MV-4-11 (cell line): ENCODE data around the gene KATNA1.

ENCODE experiments used
- DNase-seq: peaks from one replicate; lab custom pipeline; 2025; lab: John Stamatoyannopoulos, UW

The KATNA1 gene

DNA sequence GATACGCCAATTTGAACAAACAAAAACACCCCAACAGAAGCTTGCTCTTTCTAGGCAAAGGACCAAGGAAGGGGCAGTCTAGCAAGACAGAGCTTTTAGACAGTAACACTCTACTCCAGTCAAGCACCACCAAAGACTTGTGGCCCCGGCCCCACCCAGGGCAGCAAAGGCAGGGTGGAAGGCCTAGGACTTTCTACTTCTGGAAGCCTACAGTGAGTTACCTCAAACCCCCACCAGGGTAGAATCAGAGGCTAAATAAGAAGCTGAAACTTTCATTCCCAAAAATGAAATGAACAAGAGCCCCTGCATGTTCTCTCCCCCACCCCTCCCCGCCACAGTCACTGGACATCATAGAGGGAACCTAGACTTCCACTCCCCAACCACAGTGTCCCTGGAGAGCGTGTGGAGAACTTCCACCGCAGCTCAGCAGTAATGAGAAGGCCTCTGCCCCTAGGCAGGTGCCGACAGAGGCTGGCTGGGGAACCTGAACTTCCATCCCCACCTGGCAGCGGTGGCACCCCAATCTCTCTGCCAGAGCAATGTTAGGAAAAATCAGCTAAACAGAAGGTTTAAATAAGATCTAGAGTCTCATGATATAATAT lies 40.0 kb downstream of the KATNA1 start:
- no peak for DNase-seq

DNA sequence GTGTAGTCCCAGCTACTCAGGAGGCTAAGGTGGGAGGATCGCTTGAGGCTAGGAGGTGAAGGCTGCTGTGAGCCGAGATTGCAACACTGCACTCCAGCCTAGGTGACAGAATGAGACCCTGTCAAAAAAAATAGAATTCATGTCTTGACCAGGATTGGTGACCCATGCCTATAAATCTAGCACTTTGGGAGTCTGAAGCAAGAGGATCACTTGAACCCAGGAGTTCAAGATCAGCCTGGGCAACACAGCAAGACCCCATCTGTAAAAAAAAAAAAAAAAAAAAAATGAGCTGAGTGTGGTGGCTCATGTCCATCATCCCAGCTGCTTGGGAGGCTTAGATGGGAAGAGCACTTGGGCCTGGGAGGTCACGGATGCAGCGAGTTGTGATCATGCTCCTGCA lies 48.0 kb downstream of the KATNA1 start:
- DNase-seq = no peak

DNA sequence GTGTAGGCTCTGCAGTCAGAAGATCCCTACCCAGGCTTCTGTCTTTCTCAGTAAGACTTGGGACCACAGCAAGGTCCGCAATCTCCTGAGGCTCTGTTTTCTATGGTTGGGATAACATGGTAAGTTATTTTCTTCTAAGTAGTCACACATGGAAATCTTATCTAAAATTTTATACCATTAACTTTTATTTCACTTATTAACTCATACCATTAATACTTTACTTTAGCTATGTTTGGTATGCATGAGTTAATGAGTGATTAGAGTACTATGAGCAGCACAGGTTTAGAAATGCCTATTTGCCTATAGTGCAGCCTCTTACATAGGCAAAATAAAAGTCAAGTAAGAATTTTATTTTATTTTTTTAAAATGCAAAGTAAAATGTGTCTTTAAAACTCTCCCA lies 55.1 kb downstream of the KATNA1 start:
- no peak for DNase-seq

DNA sequence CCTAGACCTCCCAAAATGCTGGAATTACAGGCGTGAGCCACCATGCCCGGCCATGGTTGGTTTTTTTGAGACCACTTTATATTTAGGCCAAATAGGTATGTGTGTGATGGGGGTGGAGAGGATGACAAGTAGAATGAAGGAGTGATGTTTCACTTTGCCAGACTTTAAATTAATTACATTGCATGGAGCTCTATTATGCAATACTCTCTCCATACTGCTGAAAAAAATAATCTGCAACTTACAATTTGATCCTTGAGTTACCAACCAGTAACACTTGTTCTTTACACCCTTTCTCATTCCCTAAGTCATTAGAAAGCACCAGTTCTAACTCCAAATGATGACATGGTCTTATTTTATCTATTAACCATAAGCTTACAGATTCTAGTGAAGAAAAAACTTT lies 55.5 kb downstream of the KATNA1 start:
- DNase-seq = no peak

DNA sequence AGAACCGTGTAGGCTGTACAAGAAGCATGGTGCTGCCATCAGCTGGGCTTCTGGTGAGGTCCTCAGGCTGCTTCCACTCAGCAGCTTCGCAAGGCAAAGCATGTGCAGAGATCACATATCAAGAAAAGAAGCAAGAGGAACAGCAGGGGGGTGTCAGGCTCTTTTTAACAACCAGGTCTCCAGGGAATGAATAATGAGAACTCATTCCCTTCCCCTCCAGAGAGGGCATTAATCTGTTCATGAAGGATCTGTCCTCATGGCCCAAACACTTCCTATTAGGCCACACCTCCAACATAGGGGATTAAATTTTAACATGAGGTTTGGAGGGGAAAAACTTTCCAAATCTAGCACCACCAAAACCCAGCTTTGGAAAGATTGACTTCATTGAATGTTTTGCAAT lies 62.4 kb downstream of the KATNA1 start:
- DNase-seq = no peak

DNA sequence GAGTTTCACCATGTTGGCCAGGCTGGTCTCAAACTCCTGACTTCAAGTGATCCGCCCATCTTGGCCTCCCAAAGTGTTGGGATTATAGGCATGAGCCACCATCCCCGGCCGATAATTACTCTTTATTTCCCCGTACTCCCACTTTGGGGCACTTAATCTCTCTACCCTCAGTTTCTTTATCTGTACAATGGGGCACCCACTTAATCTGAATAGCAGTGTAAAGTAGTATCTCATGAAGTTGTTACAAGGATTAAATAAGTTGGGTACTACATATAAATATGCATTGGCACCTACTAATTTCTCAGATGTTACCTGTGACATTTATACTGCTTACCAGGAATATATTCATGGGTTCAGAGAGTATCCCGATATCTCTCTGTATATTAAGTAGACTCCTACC lies 67.2 kb downstream of the KATNA1 start:
- no peak for DNase-seq

DNA sequence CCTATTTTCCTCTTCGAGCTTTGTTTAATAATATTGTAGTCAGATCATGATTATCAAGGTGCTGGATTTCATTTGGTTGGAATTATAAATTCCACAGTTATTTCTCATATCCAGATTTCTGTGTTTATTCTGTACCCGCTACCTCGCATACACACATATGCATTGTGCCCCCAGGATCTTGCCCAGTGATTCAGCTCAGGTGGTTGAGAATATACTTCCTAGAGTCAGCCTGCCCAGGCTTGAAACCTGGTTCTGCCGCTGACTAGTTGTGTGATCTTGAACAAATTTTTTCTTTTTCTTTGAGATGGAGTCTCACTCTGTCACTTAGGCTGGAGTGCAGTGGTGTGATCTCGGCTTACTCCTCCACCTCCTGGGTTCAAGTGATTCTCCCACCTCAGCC lies 67.6 kb downstream of the KATNA1 start:
- DNase-seq = no peak

GRCh38 chr6:149567945-149568585 lies 80.4 kb downstream of the KATNA1 start:
- DNase-seq = no peak

GRCh38 chr6:149567194-149567586 lies 81.3 kb downstream of the KATNA1 start:
- DNase-seq = no peak

DNA sequence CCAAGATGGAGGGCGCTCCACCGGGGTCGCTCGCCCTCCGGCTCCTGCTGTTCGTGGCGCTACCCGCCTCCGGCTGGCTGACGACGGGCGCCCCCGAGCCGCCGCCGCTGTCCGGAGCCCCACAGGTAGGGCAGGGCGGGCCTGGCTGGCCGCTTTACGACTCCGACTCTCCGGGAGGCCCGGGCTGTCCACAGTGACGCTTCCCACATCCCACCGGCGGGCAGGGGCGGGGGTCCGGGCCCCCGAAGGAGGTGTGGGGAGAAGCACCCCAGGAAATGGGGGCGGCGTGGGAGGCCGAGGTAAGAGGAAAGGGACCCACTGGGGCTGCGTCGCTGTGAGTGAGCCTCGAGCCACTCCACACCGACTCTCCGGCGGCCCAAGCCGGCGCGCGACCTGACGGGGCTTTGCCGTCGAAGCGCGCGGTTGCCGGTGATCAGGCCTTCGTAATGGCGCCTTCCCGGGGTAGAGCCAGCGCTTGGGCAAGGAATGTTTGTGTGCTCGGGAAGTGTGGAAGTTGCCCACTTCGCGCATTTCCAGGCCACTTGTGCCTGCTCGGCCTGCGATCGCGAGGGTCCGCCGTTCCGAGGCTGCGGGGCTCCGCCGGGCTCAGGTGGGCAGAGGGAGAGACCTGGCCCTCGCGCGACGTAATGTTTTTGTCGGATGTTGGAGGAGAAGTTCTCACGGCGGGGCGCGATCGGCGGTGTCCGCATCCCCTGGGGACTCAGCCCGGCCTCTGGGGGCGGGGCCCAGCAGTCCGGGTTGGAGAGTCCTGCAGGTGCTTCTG lies 81.9 kb downstream of the KATNA1 start:
- no peak for DNase-seq

DNA sequence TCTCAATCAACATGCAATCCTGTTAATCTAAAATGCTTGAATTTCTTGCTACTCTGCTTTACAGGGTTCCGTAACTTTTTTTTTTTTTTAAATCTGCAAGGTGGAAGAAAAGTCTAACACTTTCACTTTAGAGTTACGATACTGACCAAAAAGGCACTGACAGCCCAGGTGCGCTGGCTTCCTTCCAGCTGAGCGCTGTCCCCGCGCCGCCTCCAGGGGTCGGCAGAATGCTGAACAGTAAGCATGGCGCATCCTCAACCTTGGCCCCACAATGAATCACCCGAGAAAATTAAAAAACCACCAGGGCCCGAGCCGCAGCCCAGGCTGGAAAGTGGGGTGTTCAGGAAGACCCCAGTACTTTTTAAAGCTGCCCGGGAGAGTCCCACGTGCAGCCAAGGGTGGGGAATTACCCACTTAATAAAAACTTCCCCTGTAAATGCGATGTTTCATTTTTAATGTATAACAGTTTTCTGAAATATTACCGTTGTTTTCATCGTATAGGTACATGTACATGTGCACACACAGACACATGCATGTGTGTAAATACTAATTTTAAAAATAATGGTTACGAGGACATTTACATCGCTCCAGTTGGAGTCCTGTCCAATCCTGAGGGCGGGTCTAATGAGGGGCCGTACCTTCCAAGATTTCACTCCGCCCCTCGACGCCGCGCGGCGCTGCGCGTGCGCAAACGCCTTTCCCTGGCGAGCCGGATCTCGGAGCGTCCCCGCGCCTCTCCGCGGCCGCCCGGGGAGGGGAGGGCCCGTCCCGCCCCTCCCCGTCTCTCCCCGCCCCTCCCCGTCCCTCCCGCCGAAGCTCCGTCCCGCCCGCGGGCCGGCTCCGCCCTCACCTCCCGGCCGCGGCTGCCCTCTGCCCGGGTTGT lies 82.7 kb downstream of the KATNA1 start, which contains the start of gene GINM1:
GINM1 (plus strand) TSS at position 849 of the 883 bp plus-strand sequence. CDS start 40 bp downstream, outside the sequence.
- DNase-seq = peak; percentile 86

DNA sequence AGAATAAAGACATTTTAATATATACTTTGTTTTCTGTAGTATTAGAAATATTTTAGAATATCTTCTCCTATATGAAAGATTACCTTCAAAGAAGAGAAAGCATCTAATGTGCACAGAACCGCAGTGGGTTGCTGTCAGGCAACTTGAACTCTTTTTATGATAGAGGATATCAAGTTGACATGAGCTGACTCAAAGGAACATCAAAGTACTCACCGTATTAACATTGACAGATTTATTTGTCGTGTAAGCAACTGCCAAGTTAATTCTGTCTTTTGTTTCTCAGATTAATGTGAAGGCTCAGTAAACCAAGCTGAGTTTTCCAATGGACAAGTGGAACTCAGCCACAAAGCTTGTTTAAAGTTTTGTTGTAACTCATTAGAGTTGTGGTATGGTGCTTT lies 84.6 kb downstream of the KATNA1 start:
- no peak for DNase-seq

- no peak for DNase-seq
Measured at GRCh38 chr6:149563203-149563927, 85.1 kb downstream of the KATNA1 start.

DNA sequence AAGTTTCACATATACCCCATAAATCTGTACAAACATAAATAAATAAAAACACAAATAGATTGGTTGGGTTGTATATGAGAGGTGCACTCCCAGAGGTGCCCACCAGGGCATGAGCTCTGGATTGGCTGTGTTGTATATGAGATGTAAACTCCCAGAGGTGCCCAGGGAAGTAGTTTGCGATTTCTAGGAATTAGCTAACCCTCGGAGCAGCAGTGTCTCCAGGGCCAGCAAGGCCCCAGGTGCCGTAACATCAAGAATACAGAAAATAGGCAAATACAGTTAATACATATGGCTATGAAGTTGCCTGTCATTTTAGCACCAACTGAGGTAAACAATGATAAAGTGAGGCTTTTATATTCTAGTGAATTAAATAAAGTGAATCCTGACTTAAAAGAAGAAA lies 87.8 kb downstream of the KATNA1 start:
- DNase-seq = no peak

- DNase-seq = no peak
Measured at GRCh38 chr6:149559389-149559788, 89.1 kb downstream of the KATNA1 start.

GRCh38 chr6:149558029-149558428 lies 90.5 kb downstream of the KATNA1 start:
- no peak for DNase-seq

- DNase-seq = no peak
Measured at GRCh38 chr6:149551920-149552319, 96.6 kb downstream of the KATNA1 start.

DNA sequence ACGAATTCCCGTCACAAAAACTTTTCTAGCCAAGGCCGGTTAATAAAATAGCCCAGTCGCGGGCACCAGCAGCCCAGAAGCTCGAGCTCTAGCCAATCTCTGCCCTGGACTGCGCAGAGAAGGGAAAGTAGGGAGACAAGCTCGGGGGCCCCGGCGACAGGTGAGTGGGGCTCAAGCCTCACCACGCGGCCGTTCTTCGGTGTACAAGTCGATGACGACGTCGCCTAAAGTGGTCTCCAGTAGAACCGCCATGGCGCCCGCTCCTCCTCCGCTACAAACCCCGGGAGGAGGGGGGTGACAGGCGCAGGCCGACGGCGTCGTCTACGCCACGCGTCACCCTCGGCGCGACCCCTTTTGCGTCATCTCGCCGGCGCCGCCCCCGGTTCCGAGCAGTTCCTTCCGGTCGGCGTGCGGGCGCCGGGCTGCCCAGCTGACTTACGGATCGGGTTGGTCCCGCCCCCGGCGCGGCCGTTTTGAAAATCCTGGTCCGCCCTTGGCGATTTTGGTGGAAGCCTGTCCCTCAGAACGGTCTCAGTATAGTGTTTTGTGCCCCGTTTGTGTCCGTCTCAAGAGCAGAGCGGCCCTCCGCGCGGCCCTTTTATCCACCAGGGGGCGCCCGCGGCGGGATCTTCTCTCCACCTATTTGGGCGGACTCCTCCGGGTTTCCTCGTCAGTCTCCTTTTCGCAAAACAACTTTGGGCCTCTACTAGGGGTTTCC lies 102.6 kb downstream of the KATNA1 start, which contains the start of gene PPIL4:
PPIL4 (minus strand) TSS at position 290 of the 718 bp plus-strand sequence; CDS start at position 252, 38 bp downstream.
- DNase-seq = peak; percentile 89

DNA sequence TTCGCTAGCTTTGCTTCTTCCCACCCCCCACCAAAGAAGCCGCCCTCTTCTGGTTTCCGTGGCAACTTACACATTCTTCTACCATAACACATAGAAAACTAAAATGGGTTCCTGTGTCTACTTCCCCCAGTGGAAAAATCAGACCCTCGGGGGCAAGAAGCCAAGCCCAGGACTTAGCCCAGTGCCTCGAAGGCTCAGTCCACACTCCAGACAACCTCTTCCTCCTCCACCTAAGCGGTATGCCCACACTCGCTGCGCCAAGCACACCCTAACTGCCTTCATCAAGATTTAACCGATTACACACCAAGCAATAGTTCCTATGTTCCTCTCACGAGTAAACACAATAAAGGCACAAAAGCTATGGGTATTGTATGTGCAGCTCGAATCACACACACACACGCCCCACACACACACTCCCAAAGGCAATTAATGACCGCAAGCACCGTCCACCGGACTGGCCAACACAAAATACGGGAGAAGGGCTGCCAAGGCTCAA lies 103.2 kb downstream of the KATNA1 start:
- peak; percentile 63 for DNase-seq
